Kidney capillary endothelial cell (primary cell): ENCODE measurements around the gene PIK3R3.

ENCODE experiments used
- DNase-seq: peaks from one replicate; pipeline ENCODE4 v3.0.0-alpha.2; 2018; ENCODE audit warnings: low spot score

Gene PIK3R3

GRCh38 chr1:46157916-46158311 is 25.5 kb upstream of the PIK3R3 start:
- DNase-seq: no peak

DNA sequence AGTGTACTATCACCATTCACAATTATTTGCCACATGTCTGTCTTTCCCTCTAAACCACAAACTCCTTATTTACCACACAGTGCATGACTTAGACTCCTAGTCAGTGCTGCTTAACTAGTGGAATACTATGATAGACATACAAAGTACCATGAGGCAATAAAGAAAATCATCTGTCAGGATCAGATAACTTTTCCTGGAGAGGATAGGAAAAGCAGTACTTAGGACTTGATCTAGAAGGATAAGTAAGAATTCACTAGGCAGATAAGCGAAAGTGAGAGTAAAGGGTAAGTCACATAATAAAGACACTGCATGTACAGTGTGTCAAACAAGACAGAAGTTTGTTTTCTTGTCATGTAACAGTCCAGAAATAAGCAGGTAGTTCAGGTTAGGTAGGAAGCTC is 21.3 kb upstream of the PIK3R3 start:
- DNase-seq: no peak

- no peak for DNase-seq
Measured at GRCh38 chr1:46153228-46153627, 20.8 kb upstream of the PIK3R3 start.

DNA sequence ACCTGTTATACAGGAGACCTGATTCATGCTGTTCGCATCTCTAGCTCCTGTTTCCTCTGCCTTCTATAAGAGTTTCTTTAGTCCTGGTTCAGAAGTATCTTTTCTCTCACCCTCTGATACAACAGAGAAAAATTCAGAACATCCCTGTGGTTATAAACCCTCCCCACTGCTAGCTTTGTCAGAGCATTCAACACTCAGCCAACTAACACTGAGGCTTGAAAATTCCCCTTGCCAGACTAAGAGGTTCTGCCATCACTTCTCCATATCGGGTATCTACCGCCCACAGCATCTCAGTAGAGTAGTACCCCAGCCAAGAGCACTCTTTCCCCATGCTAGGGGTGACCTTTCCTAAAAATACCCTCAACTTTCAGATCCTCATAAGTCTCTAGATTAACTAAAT is 19.6 kb upstream of the PIK3R3 start:
- no peak for DNase-seq

DNA sequence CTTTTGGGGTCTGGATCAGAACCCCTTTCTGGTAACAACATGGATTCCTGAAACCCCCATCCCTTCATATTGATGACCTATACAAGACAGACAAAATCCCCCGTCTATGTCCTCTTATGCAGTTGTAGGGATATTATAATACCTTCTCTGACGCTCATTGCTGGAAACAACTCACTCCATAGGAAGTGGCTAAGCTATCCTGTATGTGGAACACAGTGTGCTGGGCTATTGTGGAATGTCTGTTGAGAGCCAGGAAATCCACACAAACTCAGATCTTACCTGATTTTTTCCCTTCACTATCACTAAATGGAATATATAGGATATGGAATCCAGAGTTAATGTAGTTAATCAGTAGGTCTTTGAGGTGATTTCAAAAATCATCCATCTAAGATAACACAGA is 17.7 kb upstream of the PIK3R3 start:
- DNase-seq: no peak

DNA sequence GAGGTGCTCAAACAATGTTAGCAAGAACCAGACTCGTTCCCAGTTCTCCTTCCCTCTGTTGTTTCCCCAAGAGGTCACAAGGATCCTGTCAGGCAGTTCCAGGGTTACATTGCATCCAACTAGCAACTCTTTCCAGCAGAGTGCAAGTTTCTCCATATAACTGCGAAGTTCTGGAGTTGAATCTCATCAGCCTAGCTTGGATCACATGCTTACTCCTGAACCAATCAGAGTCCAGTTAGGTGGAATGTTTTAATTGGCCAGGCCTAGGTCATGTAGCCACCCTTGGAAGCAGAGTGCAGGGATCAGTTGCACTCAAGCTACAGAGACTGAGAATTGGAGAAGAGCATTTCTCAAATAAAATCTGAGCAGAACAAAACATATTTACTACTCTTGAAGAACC is 15.9 kb upstream of the PIK3R3 start:
- no peak for DNase-seq

DNA sequence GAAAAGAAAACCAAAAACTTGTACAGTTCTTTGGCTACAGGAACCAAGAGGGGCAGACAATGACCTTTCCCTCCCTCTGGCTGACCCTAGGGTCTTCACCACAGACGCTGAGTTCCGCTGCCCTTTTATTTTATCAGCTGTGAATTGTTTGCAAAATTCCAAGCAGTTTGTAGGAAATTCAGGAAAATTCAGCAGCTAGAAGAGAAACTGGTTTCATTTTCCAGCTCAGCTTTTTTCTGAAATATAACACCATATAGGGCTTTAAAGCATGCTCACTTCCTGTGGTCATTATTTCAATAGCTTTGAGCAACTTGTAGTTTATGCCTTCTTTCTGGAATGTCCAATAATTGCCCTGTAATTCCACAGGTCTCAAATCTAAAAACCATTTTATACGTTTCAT is 5.5 kb upstream of the PIK3R3 start:
- peak; percentile 31 for DNase-seq

- no peak for DNase-seq
Measured at GRCh38 chr1:46136711-46137110, 4.3 kb upstream of the PIK3R3 start.

GRCh38 chr1:46134660-46135331 is 2.4 kb upstream of the PIK3R3 start:
- peak; percentile 30 for DNase-seq

DNA sequence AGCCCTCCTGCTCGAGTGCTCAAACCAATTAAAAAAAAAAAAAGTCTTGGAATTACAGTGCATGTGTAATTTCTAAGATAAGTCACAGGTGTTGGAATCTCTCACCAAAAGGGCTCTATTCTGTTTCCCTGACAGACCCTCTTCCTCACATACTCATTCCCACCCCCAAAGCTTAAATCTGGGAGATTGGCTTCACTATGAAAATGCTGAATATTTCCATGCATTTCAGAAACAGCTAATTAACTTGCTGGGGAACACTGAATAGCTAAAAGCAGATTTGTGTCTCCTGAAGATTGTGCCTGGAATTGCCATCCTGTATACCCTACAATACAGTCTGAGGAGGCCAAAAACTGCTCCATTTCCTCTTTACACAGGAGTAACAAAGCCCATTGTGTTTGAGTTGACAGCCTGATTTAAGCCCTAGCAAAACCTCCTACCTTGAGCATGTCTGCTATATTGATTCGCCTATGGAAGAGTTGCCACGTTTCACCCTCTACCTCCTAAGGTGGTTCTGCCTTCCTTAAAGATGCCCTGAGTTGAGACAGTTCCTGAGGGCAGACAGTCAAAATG is 1.4 kb upstream of the PIK3R3 start:
- peak; percentile 30 for DNase-seq

DNA sequence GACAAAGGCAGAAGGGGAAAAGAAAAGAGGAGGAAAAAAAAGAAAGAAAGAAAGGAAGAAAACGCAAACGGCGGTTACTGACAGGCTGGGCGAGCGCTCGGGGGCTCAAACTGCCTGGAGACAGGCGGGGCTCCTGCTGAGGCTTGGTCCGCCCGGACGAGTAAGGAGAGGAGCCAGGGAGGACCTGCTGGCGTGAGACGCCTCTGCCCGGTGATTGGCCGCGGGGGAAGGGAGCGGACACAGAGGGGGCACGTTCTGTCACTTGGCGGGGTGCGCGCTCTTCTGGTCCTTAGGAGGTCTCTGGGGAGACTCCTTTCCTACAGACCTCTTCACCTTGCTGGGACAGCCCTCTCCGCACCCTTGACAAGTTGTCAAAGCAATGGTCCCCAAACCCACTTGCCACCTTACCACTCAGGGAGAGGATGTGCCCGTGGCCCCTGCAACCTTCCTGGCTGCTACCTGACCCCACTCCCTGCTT is 791 bp upstream of the PIK3R3 start:
- DNase-seq: no peak

DNA sequence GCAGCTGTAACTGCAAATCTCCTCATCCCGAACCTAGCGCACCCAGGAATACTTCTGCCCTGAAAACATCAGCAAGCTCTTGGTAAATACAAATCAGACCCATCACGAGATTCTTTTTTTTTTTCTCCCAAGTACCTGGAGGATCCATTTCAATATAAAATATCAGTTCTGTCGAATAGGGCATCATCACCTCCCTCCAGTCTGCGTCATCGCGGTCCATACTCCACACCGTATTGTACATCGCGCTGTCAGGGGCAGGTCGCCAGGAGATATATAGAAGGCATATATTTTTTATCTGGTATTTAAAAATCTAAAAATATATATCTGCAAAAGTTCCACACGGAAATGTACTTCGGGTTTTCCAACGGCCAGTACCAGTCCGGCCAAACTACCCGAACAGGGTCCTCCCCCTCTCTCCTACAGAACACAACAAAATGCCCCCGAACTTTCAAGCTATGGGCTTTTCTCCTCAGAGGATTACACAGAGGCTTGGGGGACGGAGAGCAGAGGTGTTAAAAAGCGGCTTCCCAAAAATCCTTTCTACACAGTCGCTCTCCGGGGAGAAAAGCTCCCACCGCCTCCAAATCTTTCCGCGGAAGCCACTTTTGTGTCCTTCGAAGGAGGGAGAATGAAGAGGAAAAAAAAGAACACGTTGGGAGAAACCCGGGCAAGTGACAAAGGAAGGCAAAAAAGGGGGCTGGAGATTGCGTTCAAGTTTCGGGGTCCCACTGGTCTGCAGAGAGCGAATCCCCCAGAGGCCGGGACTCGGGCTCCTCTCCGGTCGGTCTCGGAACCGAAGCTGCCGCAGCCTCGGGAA is 509 bp downstream of the PIK3R3 start:
- DNase-seq: peak; percentile 54

DNA sequence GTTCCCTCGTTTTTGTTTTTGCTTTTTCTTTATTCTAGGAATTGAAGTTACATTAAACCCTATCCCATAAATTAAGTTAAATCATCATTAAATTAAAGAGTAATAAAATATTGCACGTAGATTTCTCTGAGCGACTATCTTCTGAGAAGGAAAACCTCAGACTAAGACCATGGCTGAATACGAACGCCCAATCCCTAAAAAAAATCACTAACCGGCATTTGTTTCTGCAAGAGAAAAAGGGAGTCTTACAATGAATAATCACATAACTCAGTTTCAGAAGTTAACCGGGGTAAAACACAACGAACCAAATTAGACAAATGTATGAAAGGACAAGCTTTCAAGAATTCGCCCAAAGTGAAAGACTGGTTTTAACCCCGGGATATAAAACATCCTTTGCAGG is 1.3 kb downstream of the PIK3R3 start:
- DNase-seq: peak; percentile 17

DNA sequence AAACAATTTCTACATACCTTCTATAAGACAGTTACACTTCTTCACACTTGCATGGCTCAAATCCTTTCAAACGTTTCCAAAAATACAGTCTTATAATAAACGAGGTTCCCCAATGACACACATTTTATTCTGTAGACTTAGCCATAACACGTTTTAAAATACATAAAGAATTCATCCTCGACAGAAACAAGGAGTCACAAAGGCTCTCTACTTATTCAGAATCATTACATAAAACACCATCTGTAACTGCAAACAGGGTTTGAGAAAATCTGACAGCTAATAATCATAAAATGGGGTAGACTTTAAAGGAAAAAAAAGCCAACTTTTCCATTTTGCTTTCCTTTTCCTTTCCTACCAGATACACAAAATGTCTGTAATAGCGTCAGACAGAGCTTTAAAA is 1.8 kb downstream of the PIK3R3 start:
- DNase-seq: peak; percentile 17

DNA sequence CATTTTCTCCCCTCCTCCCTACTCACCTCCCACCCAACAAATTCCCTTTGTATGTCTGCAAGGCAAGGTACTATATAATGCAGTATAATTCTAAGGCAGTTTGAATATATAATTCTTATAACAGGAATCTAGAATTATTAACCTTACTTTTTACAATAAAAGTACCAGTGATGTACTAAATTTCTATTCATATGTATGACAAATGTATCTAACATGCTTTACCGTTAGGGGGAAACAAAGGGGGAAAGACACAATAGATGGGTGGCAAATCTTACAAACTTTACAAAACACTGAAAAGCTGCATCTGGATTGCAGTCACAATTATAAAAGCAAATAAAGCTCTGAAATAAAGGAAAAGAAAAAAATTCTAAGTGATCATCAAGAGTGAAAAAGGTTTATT is 2.3 kb downstream of the PIK3R3 start:
- peak; percentile 26 for DNase-seq

GRCh38 chr1:46128344-46128743 is 4.1 kb downstream of the PIK3R3 start:
- DNase-seq: no peak

GRCh38 chr1:46118856-46119255 is 13.6 kb downstream of the PIK3R3 start:
- no peak for DNase-seq

DNA sequence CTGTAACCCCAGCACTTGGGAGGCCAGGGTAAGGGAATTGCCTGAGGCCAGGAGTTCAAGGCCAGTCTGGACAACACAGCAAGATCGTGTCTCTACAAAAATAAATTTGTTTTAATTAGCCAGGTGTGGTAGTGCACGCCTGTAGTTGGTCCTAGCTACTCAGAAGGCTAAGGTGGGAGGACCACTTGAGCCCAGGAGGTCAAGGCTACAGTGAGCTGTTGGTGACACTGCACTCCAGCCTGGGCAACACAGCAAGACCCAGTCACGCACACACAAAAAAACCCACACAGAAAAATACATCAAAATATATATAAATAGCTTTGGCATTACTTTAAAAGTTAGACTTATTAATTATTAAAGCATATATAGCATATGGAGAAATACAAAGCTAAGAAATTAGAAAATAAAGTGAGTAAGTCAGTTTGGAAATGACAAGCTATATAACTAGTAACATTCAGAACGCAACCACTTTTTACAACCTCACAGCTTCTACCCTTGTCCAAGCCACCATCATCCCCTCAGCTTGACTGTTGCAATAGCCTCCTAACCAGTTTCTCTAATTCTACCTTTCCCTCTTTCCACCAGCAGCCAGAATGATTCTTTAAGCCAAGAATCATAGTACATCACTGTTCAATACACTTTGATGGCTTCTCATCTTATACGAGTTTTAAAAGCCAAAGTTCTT is 14.5 kb downstream of the PIK3R3 start:
- no peak for DNase-seq

- DNase-seq: no peak
Measured at GRCh38 chr1:46114925-46115603, 17.4 kb downstream of the PIK3R3 start.

GRCh38 chr1:46113948-46114347 is 18.5 kb downstream of the PIK3R3 start:
- DNase-seq: no peak

GRCh38 chr1:46112108-46112507 is 20.3 kb downstream of the PIK3R3 start:
- DNase-seq: no peak

DNA sequence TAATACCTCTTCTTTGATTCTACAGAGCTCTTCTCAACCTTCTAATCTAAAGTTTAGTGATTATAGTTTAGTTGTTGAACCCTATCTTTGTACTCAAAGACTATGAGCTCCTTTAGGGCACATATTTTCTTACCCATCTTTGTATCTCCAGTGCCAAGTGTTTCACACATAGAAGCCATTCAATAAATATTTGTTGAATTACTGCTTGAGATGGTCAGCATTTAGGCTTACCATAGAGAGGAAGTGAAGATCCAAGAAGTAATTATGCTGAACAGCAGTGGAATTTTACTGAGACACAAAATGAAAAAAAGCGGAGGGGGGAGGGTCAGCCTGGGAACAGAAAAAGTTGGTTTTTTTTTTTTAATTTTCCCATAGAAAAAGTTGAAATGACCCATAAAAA is 21.9 kb downstream of the PIK3R3 start:
- DNase-seq: no peak
